ENCODE results near the gene ADSS1. TPM values are rescaled to one million over a fixed set of nuclear protein-coding genes. Genes with fewer than 3 reads are reported as not detected.
A peak's percentile ranks its signal among the peaks of the same experiment; 100 is the strongest.

ADSS1 gene
- total and polyA plus RNA-seq, 9 donors, result 2.6 to 9.8 (median 4.1) TPM

DNA sequence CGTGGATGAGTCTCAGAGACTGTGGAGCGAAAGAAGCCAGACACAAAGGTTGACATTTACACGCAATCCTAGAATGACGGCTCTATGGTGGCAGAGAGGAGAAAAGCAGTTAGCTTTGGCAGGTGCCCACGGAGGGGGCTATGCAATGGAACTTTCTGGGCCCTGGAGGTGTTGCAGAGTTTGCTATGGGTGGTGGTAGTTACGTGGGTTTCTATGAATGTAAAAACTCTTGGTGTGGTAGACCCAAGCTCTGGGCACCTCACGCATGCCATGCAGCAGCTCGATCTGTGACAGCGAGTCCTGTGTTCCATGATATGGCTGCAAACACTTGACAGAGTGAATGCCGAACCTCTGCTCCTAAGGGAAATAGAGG is 39.6 kb upstream of the ADSS1 start:
- H3K9me3 ChIP-seq, result no peaks in the 10 kb centered on the region
- peaks cover 19% of the 10 kb centered on the region for H3K4me1 ChIP-seq (ENCODE audit: insufficient read depth)

DNA sequence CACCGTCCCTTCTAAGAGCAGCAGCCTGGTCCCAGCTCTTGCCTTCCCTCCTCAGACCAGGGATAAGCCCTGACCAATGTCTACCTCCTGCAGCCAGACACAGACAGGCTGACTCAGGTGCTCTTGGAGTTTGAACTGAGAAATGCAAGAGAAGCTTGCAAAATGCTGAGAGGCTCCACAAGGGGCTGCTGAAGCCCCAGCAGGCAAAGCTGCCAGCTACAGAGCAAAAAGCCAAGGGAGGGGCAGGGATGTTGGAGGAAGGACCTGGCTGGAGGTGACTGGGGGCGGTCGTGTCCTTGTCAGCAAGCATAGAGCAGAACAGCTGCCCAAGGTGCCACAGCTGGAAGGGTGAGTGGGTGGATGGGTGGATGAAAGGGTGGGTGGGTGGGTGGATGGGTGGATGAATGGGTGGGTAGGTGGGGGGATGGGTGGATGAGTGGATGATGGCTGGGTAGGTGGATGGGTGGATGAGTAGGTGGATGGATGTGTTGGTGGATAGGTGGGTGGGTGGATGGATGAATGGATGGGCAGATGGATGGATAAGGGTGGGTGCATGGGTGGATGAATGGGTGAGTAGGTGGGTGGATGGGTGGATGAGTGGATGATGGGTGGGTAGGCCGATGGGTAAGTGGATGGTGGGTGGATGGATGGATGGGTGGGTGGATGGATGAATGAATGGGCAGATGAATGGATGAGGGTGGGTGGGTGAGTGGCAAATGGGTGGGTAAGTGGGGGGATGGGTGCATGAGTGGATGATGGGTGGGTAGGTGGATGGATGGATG is 38.6 kb upstream of the ADSS1 start:
- no peaks in the 10 kb centered on the region for H3K9me3 ChIP-seq
- H3K4me1 ChIP-seq (ENCODE audit: insufficient read depth), result peaks cover 25% of the 10 kb centered on the region
- DNase-seq, result no peak
- no peak overlapping the region for H3K4me3 ChIP-seq
- intact Hi-C loops (cut with DNase I), result no loop called here
- H3K27ac ChIP-seq, result no peak overlapping the region
- TF ChIP-seq EP300 (IDR thresholded peaks at IDR 0.05), result no peak
- TF ChIP-seq, protein P1, sequence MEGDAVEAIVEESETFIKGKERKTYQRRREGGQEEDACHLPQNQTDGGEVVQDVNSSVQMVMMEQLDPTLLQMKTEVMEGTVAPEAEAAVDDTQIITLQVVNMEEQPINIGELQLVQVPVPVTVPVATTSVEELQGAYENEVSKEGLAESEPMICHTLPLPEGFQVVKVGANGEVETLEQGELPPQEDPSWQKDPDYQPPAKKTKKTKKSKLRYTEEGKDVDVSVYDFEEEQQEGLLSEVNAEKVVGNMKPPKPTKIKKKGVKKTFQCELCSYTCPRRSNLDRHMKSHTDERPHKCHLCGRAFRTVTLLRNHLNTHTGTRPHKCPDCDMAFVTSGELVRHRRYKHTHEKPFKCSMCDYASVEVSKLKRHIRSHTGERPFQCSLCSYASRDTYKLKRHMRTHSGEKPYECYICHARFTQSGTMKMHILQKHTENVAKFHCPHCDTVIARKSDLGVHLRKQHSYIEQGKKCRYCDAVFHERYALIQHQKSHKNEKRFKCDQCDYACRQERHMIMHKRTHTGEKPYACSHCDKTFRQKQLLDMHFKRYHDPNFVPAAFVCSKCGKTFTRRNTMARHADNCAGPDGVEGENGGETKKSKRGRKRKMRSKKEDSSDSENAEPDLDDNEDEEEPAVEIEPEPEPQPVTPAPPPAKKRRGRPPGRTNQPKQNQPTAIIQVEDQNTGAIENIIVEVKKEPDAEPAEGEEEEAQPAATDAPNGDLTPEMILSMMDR (IDR thresholded peaks at IDR 0.05), result no peak
- H3K27me3 ChIP-seq, result no peaks in the 10 kb centered on the region
- H3K36me3 ChIP-seq, result no peaks in the 10 kb centered on the region
- 74 to 85% (median 80%) methylated on average over 4 of the region's 4 CpGs for WGBS, 3 donors

More for the DNA sequence above, 39.6 kb upstream of the ADSS1 start:
- no peaks in the 10 kb centered on the region for H3K36me3 ChIP-seq
- no peak for DNase-seq
- H3K27me3 ChIP-seq, result no peaks in the 10 kb centered on the region
- H3K27ac ChIP-seq, result no peak overlapping the region
- intact Hi-C loops (cut with DNase I), result no loop called here
- no peak overlapping the region for H3K4me3 ChIP-seq
- WGBS, 3 donors, result 95 to 97% (median 95%) methylated on average over 10 of the region's 10 CpGs
- TF ChIP-seq EP300 (IDR thresholded peaks at IDR 0.05) (no peak), POLR2A (IDR thresholded peaks at IDR 0.05) (no peak)
- TF ChIP-seq, protein P1 (IDR thresholded peaks at IDR 0.05), result no peak

DNA sequence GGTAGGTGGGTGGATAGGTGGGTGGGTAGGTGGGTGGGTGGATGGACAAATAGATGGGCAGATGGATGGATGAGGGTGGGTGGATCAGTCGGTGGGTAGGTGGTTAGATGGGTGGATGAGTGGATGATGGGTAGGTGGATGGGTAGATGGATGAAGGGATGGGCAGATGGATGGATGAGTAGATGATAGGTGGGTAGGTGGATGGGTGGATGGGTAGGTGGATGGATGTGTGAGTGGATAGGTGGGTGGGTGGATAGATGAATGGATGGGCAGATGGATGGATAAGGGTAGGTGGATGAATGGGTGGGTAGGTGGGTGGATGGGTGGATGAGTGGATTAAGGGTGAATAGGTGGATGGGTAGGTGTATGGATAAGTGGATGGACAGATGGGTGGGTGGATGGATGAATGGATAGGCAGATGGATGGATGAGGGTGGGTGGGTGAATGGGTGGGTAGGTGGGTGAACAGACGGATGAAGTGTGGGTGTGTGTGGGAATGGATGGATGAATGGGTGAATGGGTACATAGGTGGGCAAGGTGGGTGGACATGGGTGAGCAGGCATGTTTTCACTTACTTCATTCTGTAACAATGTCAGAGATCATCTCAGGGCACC is 37.9 kb upstream of the ADSS1 start:
- no peak for DNase-seq
- no peaks in the 10 kb centered on the region for H3K36me3 ChIP-seq
- WGBS, 3 donors, result 95 to 97% (median 96%) methylated on average over 2 of the region's 2 CpGs
- peaks cover 28% of the 10 kb centered on the region for H3K4me1 ChIP-seq (ENCODE audit: insufficient read depth)
- intact Hi-C loops (cut with DNase I), result no loop called here
- no peak overlapping the region for H3K27ac ChIP-seq
- H3K9me3 ChIP-seq, result no peaks in the 10 kb centered on the region
- no peaks in the 10 kb centered on the region for H3K27me3 ChIP-seq
- no peak overlapping the region for H3K4me3 ChIP-seq
- no peak for TF ChIP-seq POLR2A (IDR thresholded peaks at IDR 0.05)
- TF ChIP-seq EP300 (IDR thresholded peaks at IDR 0.05), result no peak
- TF ChIP-seq, protein P1 (IDR thresholded peaks at IDR 0.05), result no peak

DNA sequence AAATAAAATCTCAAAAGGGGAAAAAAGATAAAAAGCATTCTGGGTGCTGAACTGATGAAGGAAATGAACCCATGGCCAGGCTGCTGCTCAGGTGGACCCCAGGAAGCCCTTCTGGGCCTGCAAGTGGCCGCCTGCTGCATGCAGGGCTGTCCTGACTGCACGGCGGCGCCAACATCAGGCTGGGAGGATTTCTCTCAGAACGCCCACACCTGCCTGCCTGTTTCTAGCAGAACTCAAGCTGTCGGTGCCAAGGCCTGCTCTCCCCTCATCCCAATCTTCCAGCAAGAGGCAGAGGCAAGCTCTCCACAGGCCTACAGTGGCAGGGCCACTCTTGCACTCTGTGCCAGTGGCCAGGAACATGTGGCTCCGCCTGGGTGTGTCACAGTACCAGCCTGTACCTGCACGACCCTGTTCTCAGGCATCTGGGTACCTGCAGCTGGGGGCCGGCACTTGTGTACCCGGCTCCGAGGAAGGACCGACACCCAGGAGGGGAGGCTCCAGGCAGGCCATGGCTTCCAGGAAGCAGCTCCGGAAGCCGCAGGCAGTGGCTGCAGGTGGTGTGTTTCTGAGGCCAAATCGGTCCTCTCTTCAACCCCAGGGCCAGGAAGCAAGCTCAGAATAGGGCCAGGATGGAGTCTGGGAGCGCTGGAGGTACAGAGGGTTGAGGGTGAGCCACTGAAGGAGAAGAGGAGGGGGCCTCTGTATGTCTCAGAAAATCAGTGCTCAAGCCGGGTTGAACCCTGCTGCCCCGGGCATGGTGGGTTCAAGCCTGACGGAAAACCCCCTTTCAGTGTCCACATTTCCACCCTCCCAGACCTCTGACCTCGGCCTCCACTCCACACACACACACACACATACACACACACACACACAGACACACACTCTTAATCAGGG is 37.2 kb upstream of the ADSS1 start:
- intact Hi-C loops (cut with DNase I), result no loop called here
- Histone ChIP-seq H3K27ac (no peak overlapping the region), H3K4me1 (ENCODE audit: insufficient read depth) (peaks cover 23% of the 10 kb centered on the region), H3K4me3 (no peak overlapping the region), H3K9me3 (no peaks in the 10 kb centered on the region), H3K27me3 (no peaks in the 10 kb centered on the region), H3K36me3 (no peaks in the 10 kb centered on the region)
- WGBS, 3 donors, result 79 to 86% (median 82%) methylated on average over 20 of the region's 20 CpGs
- TF ChIP-seq EP300 (IDR thresholded peaks at IDR 0.05), result no peak
- TF ChIP-seq, protein P1 (IDR thresholded peaks at IDR 0.05), result no peak
- no peak for TF ChIP-seq POLR2A (IDR thresholded peaks at IDR 0.05)
- peak in 4 of 5 donors; percentile 8 to 21 (median 18) for DNase-seq
